HCT116 (cell line): Measurements from ENCODE around the gene CSTPP1. TPM values are rescaled to one million over a fixed set of nuclear protein-coding genes. Genes with fewer than 3 reads are reported as not detected.

Source experiments
- ATAC-seq: fragments of 200-7000 bp; cut with Tn5 transposase; 2 replicates; pipeline ENCODE4 v1.9.1; 2020; ENCODE audit warnings: mild to moderate bottlenecking, moderate library complexity
- BruUV-seq: library from RNA; stranded (reverse); fragments of 400-500 nt; replicated peaks from 2 replicates; lab custom pipeline; 2021; lab: Mats Ljungman, UMichigan
- CTCF ChIA-PET: fragments of 300-600 bp; sonication (Branson Sonifier 250); formaldehyde crosslinking; loops from one replicate; lab custom pipeline; 2021; ENCODE audit warnings: antibody characterized with exemption; lab: Charles Lee
- POLR2A ChIA-PET: fragments of 300-600, 350-600 bp; sonication (Branson Sonifier 250); formaldehyde crosslinking; loops from one replicate; lab custom pipeline; 2021; ENCODE audit warnings: antibody characterized with exemption; lab: Charles Lee
- RAD21 ChIA-PET, 2 experiments: fragments of 300-600 bp; sonication (Branson Sonifier 250); formaldehyde crosslinking; loops; one replicate each; lab custom pipeline; 2023; ENCODE audit warnings: low total read pairs in 2 of 2; ENCODE audit not compliant: uncharacterized antibody in 2 of 2, unreplicated experiment in 2 of 2, low non-redundant PET in 1 of 2; lab: Charles Lee
- DNase-seq: peaks from one replicate; pipeline ENCODE4 v3.0.0-alpha.2; 2010; ENCODE audit warnings: low read depth, low spot score
- H2AFZ ChIP-seq: fragments of 200-600 bp; shearing (Covaris generic), sonication (generic); 2 replicates; pipeline ENCODE4 v1.6.1; 2017; ENCODE audit warnings: low read depth, mixed run types, mixed read lengths, antibody characterized with exemption, low read length; ENCODE audit not compliant: poor library complexity, severe bottlenecking
- H3K27ac ChIP-seq: 2 replicates; pipeline ENCODE4 v1.5.1; 2012; ENCODE audit warnings: low read depth, low read length
- H3K27me3 ChIP-seq: fragments of 200-600 bp; sonication (generic); 2 replicates; pipeline ENCODE4 v1.6.1; 2016; ENCODE audit warnings: mixed run types, low read length, mixed read lengths; ENCODE audit not compliant: insufficient read depth
- H3K36me3 ChIP-seq, 2 experiments: fragments of 200-500 bp in 1 of 2; fragments of 200-600 bp in 1 of 2; sonication (Bioruptor generic) in 1 of 2; sonication (generic) in 1 of 2; 2 replicates each; pipeline versions ENCODE4 v1.5.1 to v1.6.1; 2014 to 2016; ENCODE audit warnings: low read length in 2 of 2, inconsistent platforms in 1 of 2, mixed read lengths in 1 of 2, mixed run types in 1 of 2; ENCODE audit not compliant: insufficient read depth in 2 of 2, control insufficient read depth in 1 of 2
- H3K4me1 ChIP-seq, 2 experiments: fragments of 200-600 bp in 1 of 2; sonication (generic) in 1 of 2; 2 replicates each; pipeline versions ENCODE4 v1.5.1 to v1.6.1; 2012 to 2017; ENCODE audit warnings: low read length in 2 of 2, inconsistent platforms in 1 of 2, mild to moderate bottlenecking in 1 of 2, mixed read lengths in 1 of 2, mixed run types in 1 of 2, moderate library complexity in 1 of 2; ENCODE audit not compliant: insufficient read depth in 2 of 2, control insufficient read depth in 1 of 2
- H3K4me2 ChIP-seq: fragments of 200-600 bp; sonication (generic); 2 replicates; pipeline ENCODE4 v1.6.1; 2017; ENCODE audit warnings: mixed run types, low read length, mixed read lengths
- H3K4me3 ChIP-seq, 2 experiments: fragments of 200-600 bp in 1 of 2; sonication (generic) in 1 of 2; replicated peaks in 1 of 2; 2 replicates each; pipeline ENCODE4 v1.5.1; 2011 to 2016; ENCODE audit warnings: low read length in 2 of 2, control low read depth in 1 of 2, low read depth in 1 of 2, mild to moderate bottlenecking in 1 of 2, mixed read lengths in 1 of 2, mixed run types in 1 of 2
- H3K79me2 ChIP-seq: fragments of 200-600 bp; sonication (generic); 2 replicates; pipeline ENCODE4 v1.6.1; 2017; ENCODE audit warnings: mild to moderate bottlenecking, mixed run types, low read length, moderate library complexity, mixed read lengths; ENCODE audit not compliant: insufficient read depth
- H3K9ac ChIP-seq: fragments of 200-600 bp; sonication (generic); 2 replicates; pipeline ENCODE4 v1.6.1; 2016; ENCODE audit warnings: low read length, mixed read lengths
- H3K9me2 ChIP-seq: fragments of 200-600 bp; sonication (generic), shearing (Covaris generic); 2 replicates; pipeline ENCODE4 v1.6.1; 2017; ENCODE audit warnings: mixed run types, mild to moderate bottlenecking, moderate library complexity; ENCODE audit not compliant: insufficient read depth
- H3K9me3 ChIP-seq, 2 experiments: fragments of 200-500 bp in 1 of 2; fragments of 200-600 bp in 1 of 2; sonication (Bioruptor generic) in 1 of 2; sonication (generic) in 1 of 2; 2 replicates each; pipeline ENCODE4 v1.6.1; 2014 to 2017; ENCODE audit warnings: low read length in 2 of 2, mixed read lengths in 2 of 2, inconsistent platforms in 1 of 2, low read depth in 1 of 2, mild to moderate bottlenecking in 1 of 2, mixed run types in 1 of 2, moderate library complexity in 1 of 2; ENCODE audit not compliant: control insufficient read depth in 1 of 2, insufficient read depth in 1 of 2
- H4K20me1 ChIP-seq: fragments of 200-600 bp; sonication (generic), shearing (Covaris generic); 2 replicates; pipeline ENCODE4 v1.6.1; 2017; ENCODE audit warnings: mixed run types, mild to moderate bottlenecking, moderate library complexity; ENCODE audit not compliant: insufficient read depth
- ATF3 ChIP-seq: IDR thresholded peaks from 2 replicates; pipeline ENCODE4 v1.6.1; 2012
- CBX3 ChIP-seq: IDR thresholded peaks from 2 replicates; pipeline ENCODE4 v1.6.1; 2012; ENCODE audit warnings: low read depth
- CEBPB ChIP-seq: IDR thresholded peaks from 2 replicates; pipeline ENCODE4 v1.6.1; 2012; ENCODE audit warnings: low read depth
- CTCF ChIP-seq, 3 experiments: fragments of 200-600 bp in 1 of 3; sonication (generic) in 1 of 3; IDR thresholded peaks in 2 of 3; conservative IDR thresholded peaks in 1 of 3; 2 replicates each; pipeline ENCODE4 v1.5.1; 2012 to 2017; ENCODE audit warnings: low read depth in 2 of 3, low read length in 2 of 3, antibody characterized with exemption in 1 of 3, borderline replicate concordance in 1 of 3, control low read depth in 1 of 3, mild to moderate bottlenecking in 1 of 3, mixed read lengths in 1 of 3, mixed run types in 1 of 3, moderate library complexity in 1 of 3; ENCODE audit not compliant: insufficient read depth in 1 of 3
- EGR1 ChIP-seq: IDR thresholded peaks from 2 replicates; pipeline ENCODE4 v1.6.1; 2012; ENCODE audit warnings: low read depth
- EZH2 ChIP-seq: fragments of 200-600 bp; sonication (generic); IDR thresholded peaks from 2 replicates; pipeline ENCODE4 v1.6.1; 2017; ENCODE audit warnings: antibody characterized with exemption, mixed run types
- EZH2phosphoT487 ChIP-seq: fragments of 200-600 bp; IDR thresholded peaks from 2 replicates; pipeline ENCODE4 v1.6.1; 2018; ENCODE audit warnings: antibody characterized with exemption, borderline replicate concordance
- JUND ChIP-seq: IDR thresholded peaks from 2 replicates; pipeline ENCODE4 v1.6.1; 2012
- MAX ChIP-seq: IDR thresholded peaks from 2 replicates; pipeline ENCODE4 v1.6.1; 2012
- POLR2A ChIP-seq: IDR thresholded peaks from 2 replicates; pipeline ENCODE4 v1.7.0; 2011; ENCODE audit warnings: borderline replicate concordance; ENCODE audit not compliant: insufficient read depth, insufficient read length; ENCODE audit errors: extremely low read depth
- REST ChIP-seq: IDR thresholded peaks from 2 replicates; pipeline ENCODE4 v1.6.1; 2012; ENCODE audit warnings: low read depth
- SRF ChIP-seq: IDR thresholded peaks from 2 replicates; pipeline ENCODE4 v1.6.1; 2012; ENCODE audit warnings: low read depth
- YY1 ChIP-seq: IDR thresholded peaks from 2 replicates; pipeline ENCODE4 v1.6.1; 2011; ENCODE audit warnings: low read length, low read depth, moderate library complexity, mild to moderate bottlenecking; ENCODE audit not compliant: insufficient replicate concordance; ENCODE audit errors: extremely low read depth
- ZFX ChIP-seq: fragments of 450-650 bp; IDR thresholded peaks from 2 replicates; pipeline ENCODE4 v1.6.1; 2017
- ZNF274 ChIP-seq: fragments of 200-500 bp; sonication (Bioruptor generic); IDR thresholded peaks from 2 replicates; pipeline ENCODE4 v1.6.1; 2014; ENCODE audit warnings: mild to moderate bottlenecking, low read depth, low read length, inconsistent platforms
- intact Hi-C: fragments of 100-400 bp; cut with micrococcal nuclease; formaldehyde crosslinking; loops from 2 replicates; pipeline ENCODE4 v1.10.0; 2022
- total RNA-seq: library from RNA; stranded (reverse); gene quantifications from one replicate; pipeline ENCODE4 v1.2.1, GENCODE V29; 2021; ENCODE audit not compliant: unreplicated experiment

Gene CSTPP1
- total RNA-seq, 1 experiment from 2014 or later = 24.7 TPM

- POLR2A ChIA-PET = no interaction called here
- CTCF ChIA-PET = no interaction called here
- no peak overlapping the region for H3K9ac ChIP-seq
- RAD21 ChIA-PET = no interaction called here
- intact Hi-C loops = no loop called here
- BruUV-seq = no TSS peak
- H3K9me3 ChIP-seq = no peaks in the 10 kb centered on the region
- H4K20me1 ChIP-seq = no peaks in the 10 kb centered on the region
- H3K9me2 ChIP-seq = no peaks in the 10 kb centered on the region
- no peak overlapping the region for H3K27ac ChIP-seq
- TF ChIP-seq POLR2A (no peak), EZH2 (no peak), ATF3 (no peak), ZFX (no peak), SRF (no peak), REST (no peak), CBX3 (no peak), ZNF274 (no peak), EGR1 (no peak), CEBPB (no peak), MAX (no peak), EZH2phosphoT487 (no peak), YY1 (no peak), CTCF (IDR thresholded peaks at IDR 0.05 in 2 of 3, conservative IDR thresholded peaks at IDR 0.05 in 1 of 3; ENCODE audit: borderline replicate concordance in 1 of 3, insufficient read depth in 1 of 3, low read depth in 2 of 3, low read length in 2 of 3) (no peak), JUND (no peak)
- TF ChIP-seq, all 23 proteins: peak for 0
- Histone ChIP-seq H3K36me3 (no peaks in the 10 kb centered on the region), H3K4me2 (no peak overlapping the region), H3K27me3 (no peaks in the 10 kb centered on the region), H2AFZ (no peak overlapping the region), H3K4me3 (no peak overlapping the region), H3K79me2 (no peaks in the 10 kb centered on the region), H3K4me1 (no peaks in the 10 kb centered on the region)
- DNase-seq (no peak), ATAC-seq (no peak)
These were observed 188.1 kb downstream of the CSTPP1 start for GRCh38 chr11:47124675-47125074.
